GM23248 (cell line): ENCODE results near the gene PAIP1. TPM values are rescaled to one million over a fixed set of nuclear protein-coding genes. Genes with fewer than 3 reads are reported as not detected.

Experiments used
- DNase-seq: peaks from one replicate; pipeline ENCODE4 v3.0.0-alpha.2; 2015
- H2AFZ ChIP-seq: fragments of 200-600 bp; sonication (generic); 2 replicates; pipeline ENCODE4 v1.6.1; 2016; ENCODE audit warnings: antibody characterized with exemption
- H3F3A ChIP-seq: fragments of 200-600 bp; sonication (generic); 2 replicates; pipeline ENCODE4 v1.6.1; 2016; ENCODE audit warnings: mild to moderate bottlenecking, antibody characterized with exemption, mixed run types; ENCODE audit not compliant: insufficient read depth
- H3K27ac ChIP-seq: fragments of 200-600 bp; sonication (generic); 2 replicates; pipeline ENCODE4 v1.5.1; 2016; ENCODE audit warnings: mild to moderate bottlenecking
- H3K27me3 ChIP-seq: fragments of 200-600 bp; sonication (generic); replicated peaks from 2 replicates; pipeline ENCODE4 v1.6.1; 2016; ENCODE audit warnings: mild to moderate bottlenecking; ENCODE audit not compliant: insufficient read depth
- H3K36me3 ChIP-seq: fragments of 200-600 bp; sonication (generic); 2 replicates; pipeline ENCODE4 v1.6.1; 2016; ENCODE audit warnings: low read depth, mild to moderate bottlenecking
- H3K4me1 ChIP-seq: fragments of 200-600 bp; sonication (generic); 2 replicates; pipeline ENCODE4 v1.6.1; 2016; ENCODE audit warnings: mild to moderate bottlenecking; ENCODE audit not compliant: insufficient read depth
- H3K4me2 ChIP-seq: fragments of 200-600 bp; sonication (generic); one replicate; pipeline ENCODE4 v1.6.1; 2016; ENCODE audit warnings: mild to moderate bottlenecking; ENCODE audit not compliant: unreplicated experiment
- H3K4me3 ChIP-seq: fragments of 200-600 bp; sonication (generic); 2 replicates; pipeline ENCODE4 v1.5.1; 2016; ENCODE audit warnings: mild to moderate bottlenecking
- H3K79me2 ChIP-seq: fragments of 200-600 bp; sonication (generic); 2 replicates; pipeline ENCODE4 v1.6.1; 2016; ENCODE audit warnings: mild to moderate bottlenecking; ENCODE audit not compliant: insufficient read depth
- H3K9ac ChIP-seq: fragments of 200-600 bp; sonication (generic); 2 replicates; pipeline ENCODE4 v1.6.1; 2016; ENCODE audit warnings: mild to moderate bottlenecking
- H3K9me2 ChIP-seq: fragments of 200-600 bp; sonication (generic); 2 replicates; pipeline ENCODE4 v1.6.1; 2016; ENCODE audit warnings: mixed run types, mild to moderate bottlenecking, moderate library complexity; ENCODE audit not compliant: insufficient read depth
- H3K9me3 ChIP-seq: fragments of 200-600 bp; sonication (generic); one replicate; pipeline ENCODE4 v1.6.1; 2017; ENCODE audit warnings: low read depth
- H4K20me1 ChIP-seq: fragments of 200-600 bp; sonication (generic); 2 replicates; pipeline ENCODE4 v1.6.0; 2016; ENCODE audit not compliant: insufficient read depth
- EZH2 ChIP-seq: fragments of 200-600 bp; sonication (generic); IDR thresholded peaks from 2 replicates; pipeline ENCODE4 v1.6.1; 2018; ENCODE audit warnings: antibody characterized with exemption, mild to moderate bottlenecking; ENCODE audit not compliant: insufficient read depth, poor library complexity, severe bottlenecking
- EZH2phosphoT487 ChIP-seq: fragments of 200-600 bp; sonication (generic); IDR thresholded peaks from 2 replicates; pipeline ENCODE4 v1.6.1; 2018; ENCODE audit warnings: antibody characterized with exemption, moderate library complexity, mild to moderate bottlenecking, low read depth; ENCODE audit not compliant: insufficient read depth
- WGBS, 2 experiments: methylation state at CpG; one replicate each; pipeline ENCODE4 v1.1.6; 2015 to 2017; ENCODE audit warnings: low lambda C conversion rate in 2 of 2, low coverage in 1 of 2; ENCODE audit errors: missing lambda C conversion rate in 2 of 2; 5-methylcytosine and 5-hydroxymethylcytosine counted together
- in situ Hi-C: fragments of 300-500 bp; cut with MboI; formaldehyde crosslinking; loops from 2 replicates; pipeline ENCODE4 v1.15.0; 2020
- polyA plus RNA-seq: library from polyadenylated mRNA; unstranded; fragments of >200 nt; fragmentation: Nextera tagmentation; extraction: Ambion mirVana; gene quantifications from 2 replicates; pipeline ENCODE4 v1.2.1, GENCODE V29; 2016
- total RNA-seq: library from RNA; depleted of rRNA; stranded (reverse); fragments of >200 nt; shearing (Covaris generic); gene quantifications from 2 replicates; pipeline ENCODE4 v1.2.3, GENCODE V29; 2014

PAIP1 gene
- total and polyA plus RNA-seq, 2 experiments from 2014 or later: 91.1 to 135 TPM

DNA sequence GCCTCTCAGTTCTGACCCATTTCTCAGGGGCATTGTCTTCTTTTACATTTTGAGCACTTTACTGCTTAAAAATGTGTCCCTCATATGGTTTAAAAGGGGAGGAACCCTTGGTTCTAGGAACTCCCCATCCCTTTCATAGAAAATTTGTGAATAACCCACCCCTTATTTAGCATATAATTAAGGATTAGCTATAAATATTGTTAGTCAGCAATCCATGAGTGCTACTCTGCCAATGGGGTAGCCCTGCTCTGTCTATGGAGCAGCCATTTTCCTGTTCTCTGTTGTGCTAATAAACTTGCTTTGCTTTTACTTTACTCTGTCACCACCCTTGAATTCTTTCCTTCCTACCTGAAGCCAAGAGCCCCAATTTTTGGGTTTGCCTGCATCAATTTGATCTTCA, 33.8 kb upstream of the PAIP1 start:
- Histone ChIP-seq H3K4me2 (no peak overlapping the region), H2AFZ (no peak overlapping the region), H3K9me2 (no peaks in the 10 kb centered on the region), H3K9ac (no peak overlapping the region), H3K36me3 (no peaks in the 10 kb centered on the region), H3K4me1 (no peaks in the 10 kb centered on the region), H3K79me2 (no peaks in the 10 kb centered on the region), H3F3A (no peaks in the 10 kb centered on the region), H3K9me3 (no peaks in the 10 kb centered on the region), H3K4me3 (no peak overlapping the region), H3K27ac (no peak overlapping the region), H3K27me3 (no peaks in the 10 kb centered on the region), H4K20me1 (no peaks in the 10 kb centered on the region)
- DNase-seq: no peak
- no peak for TF ChIP-seq EZH2
- no peak for TF ChIP-seq EZH2phosphoT487
- in situ Hi-C loops: no loop called here

DNA sequence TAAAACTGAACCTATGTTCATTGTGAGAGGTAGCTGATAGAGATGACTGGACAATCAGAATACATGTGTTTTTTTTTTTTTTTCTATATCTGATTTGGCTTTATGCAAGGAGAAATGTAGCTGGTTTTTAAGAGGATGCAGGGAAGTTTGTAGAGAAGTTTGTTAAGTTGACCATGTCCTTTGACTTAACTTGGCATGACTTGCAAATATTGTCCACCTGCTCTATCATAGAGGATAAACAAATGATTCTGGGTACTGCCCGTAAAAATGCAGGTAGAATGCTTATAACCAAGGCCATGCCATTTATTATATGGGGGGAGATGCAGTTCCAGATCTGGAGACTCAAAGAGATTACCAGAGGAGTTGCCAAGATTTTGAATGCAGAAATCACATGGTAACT, 32.4 kb upstream of the PAIP1 start:
- no peaks in the 10 kb centered on the region for H3K36me3 ChIP-seq
- in situ Hi-C loops: no loop called here
- TF ChIP-seq EZH2phosphoT487: no peak
- no peak for TF ChIP-seq EZH2
- no peak overlapping the region for H3K27ac ChIP-seq
- H3K9ac ChIP-seq: no peak overlapping the region
- H3K79me2 ChIP-seq: no peaks in the 10 kb centered on the region
- 96 to 100% methylated on average over 1 of the region's 1 CpG for WGBS, 2 experiments
- no peaks in the 10 kb centered on the region for H3F3A ChIP-seq
- H4K20me1 ChIP-seq: no peaks in the 10 kb centered on the region
- no peak overlapping the region for H3K4me3 ChIP-seq
- no peak overlapping the region for H2AFZ ChIP-seq
- H3K27me3 ChIP-seq: no peaks in the 10 kb centered on the region
- H3K4me1 ChIP-seq: no peaks in the 10 kb centered on the region
- H3K9me3 ChIP-seq: no peaks in the 10 kb centered on the region
- H3K4me2 ChIP-seq: no peak overlapping the region
- no peak for DNase-seq
- no peaks in the 10 kb centered on the region for H3K9me2 ChIP-seq

DNA sequence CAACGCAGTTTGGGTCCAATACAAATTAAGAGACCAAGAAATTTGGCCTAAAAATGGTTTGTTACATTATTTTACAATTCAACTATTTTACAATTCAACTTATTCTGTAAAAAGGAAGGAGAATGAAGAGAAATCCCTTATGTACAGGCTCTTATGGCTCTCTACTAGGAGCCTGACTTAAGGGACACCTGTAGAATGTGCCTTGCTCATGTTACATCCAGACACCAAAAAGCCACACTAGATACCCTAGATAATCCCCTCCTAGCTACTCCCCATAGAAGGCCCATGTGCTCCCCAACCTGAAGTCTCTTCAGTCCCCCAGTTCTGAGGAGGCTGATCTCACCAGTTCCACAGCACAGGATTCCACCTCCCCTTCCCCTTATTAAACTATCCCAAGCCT, 32.0 kb upstream of the PAIP1 start:
- H3K4me1 ChIP-seq: no peaks in the 10 kb centered on the region
- H4K20me1 ChIP-seq: no peaks in the 10 kb centered on the region
- no peak overlapping the region for H3K9ac ChIP-seq
- no peak for DNase-seq
- no peaks in the 10 kb centered on the region for H3K9me2 ChIP-seq
- no peaks in the 10 kb centered on the region for H3K27me3 ChIP-seq
- no peaks in the 10 kb centered on the region for H3F3A ChIP-seq
- no peaks in the 10 kb centered on the region for H3K36me3 ChIP-seq
- H3K9me3 ChIP-seq: no peaks in the 10 kb centered on the region
- no peaks in the 10 kb centered on the region for H3K79me2 ChIP-seq
- H3K4me2 ChIP-seq: no peak overlapping the region
- 89 to 96% methylated on average over 1 of the region's 1 CpG for WGBS, 2 experiments
- no peak overlapping the region for H3K27ac ChIP-seq
- H2AFZ ChIP-seq: no peak overlapping the region
- TF ChIP-seq EZH2phosphoT487 (no peak), EZH2 (no peak)
- H3K4me3 ChIP-seq: no peak overlapping the region
- in situ Hi-C loops: no loop called here

DNA sequence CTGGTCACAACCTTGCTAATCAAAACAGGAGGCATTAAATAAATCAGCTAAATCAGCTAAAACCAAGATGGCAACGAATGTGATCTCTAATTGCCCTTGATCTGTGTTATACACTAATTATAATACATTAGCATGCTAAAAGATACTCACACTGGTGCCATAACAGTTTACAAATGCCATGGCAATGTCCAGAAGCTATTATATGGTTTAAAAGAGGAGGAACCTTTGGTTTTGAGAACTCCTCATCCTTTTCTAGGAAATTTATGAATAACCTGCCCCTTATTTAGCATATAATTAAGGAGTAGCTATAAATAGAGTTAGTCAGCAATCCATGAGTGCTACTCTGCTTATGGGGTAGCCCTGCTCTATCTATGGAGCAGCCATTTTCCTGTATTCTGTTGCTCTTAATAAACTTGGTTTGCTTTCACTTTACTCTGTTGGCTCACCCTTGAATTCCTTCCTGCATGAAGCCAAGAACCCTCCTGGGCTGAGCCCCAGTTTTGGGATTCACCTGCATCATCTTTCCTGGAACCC, 27.4 kb upstream of the PAIP1 start:
- Histone ChIP-seq H3K4me1 (no peaks in the 10 kb centered on the region), H3F3A (no peaks in the 10 kb centered on the region), H2AFZ (no peak overlapping the region), H3K79me2 (no peaks in the 10 kb centered on the region), H4K20me1 (no peaks in the 10 kb centered on the region), H3K36me3 (no peaks in the 10 kb centered on the region), H3K27me3 (no peaks in the 10 kb centered on the region), H3K9me3 (no peaks in the 10 kb centered on the region), H3K9me2 (no peaks in the 10 kb centered on the region), H3K4me3 (no peak overlapping the region), H3K4me2 (no peak overlapping the region), H3K27ac (no peak overlapping the region), H3K9ac (no peak overlapping the region)
- WGBS, 2 experiments: 41 to 59% methylated on average over 1 of the region's 1 CpG
- TF ChIP-seq EZH2phosphoT487 (no peak), EZH2 (no peak)
- in situ Hi-C loops: no loop called here
- DNase-seq: no peak

DNA sequence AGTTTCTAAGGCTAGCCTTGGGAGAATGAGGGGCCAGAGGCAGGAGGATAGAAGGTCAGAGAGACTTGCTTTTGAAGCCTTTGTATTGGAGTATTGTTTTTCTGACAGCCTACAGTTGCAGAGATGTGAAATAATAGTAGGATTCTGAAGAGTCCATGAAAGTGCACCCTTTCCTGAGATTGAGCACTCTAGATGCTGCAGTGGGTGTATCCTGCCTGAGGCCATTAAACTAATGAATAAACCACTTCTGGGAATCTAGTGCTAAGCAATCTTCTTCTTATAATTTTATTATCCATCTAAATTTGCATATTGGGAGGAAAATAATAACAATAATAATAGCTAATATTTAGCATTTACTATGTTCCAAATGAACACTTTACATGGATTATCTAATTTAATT, 26.8 kb upstream of the PAIP1 start:
- H3K4me3 ChIP-seq: no peak overlapping the region
- in situ Hi-C loops: no loop called here
- H3K36me3 ChIP-seq: no peaks in the 10 kb centered on the region
- TF ChIP-seq EZH2phosphoT487: no peak
- no peak for TF ChIP-seq EZH2
- no peaks in the 10 kb centered on the region for H3K9me2 ChIP-seq
- no peaks in the 10 kb centered on the region for H4K20me1 ChIP-seq
- no peak overlapping the region for H3K27ac ChIP-seq
- no peaks in the 10 kb centered on the region for H3K4me1 ChIP-seq
- H3K79me2 ChIP-seq: no peaks in the 10 kb centered on the region
- H2AFZ ChIP-seq: no peak overlapping the region
- DNase-seq: no peak
- H3K9me3 ChIP-seq: no peaks in the 10 kb centered on the region
- H3K27me3 ChIP-seq: no peaks in the 10 kb centered on the region
- H3F3A ChIP-seq: no peaks in the 10 kb centered on the region
- H3K4me2 ChIP-seq: no peak overlapping the region
- no peak overlapping the region for H3K9ac ChIP-seq
